GM20000 (cell line): ENCODE results near the gene PADI4.

Experiments used
- DNase-seq: peaks from one replicate; pipeline ENCODE4 v3.0.0; 2012; ENCODE audit warnings: low spot score
- TF ChIP-seq, protein P1 (sequence below): IDR thresholded peaks from 2 replicates; pipeline ENCODE4 v1.5.1; 2012; ENCODE audit warnings: mild to moderate bottlenecking, control low read depth; ENCODE audit errors: extremely low read depth, missing control alignments

PADI4 gene

DNA sequence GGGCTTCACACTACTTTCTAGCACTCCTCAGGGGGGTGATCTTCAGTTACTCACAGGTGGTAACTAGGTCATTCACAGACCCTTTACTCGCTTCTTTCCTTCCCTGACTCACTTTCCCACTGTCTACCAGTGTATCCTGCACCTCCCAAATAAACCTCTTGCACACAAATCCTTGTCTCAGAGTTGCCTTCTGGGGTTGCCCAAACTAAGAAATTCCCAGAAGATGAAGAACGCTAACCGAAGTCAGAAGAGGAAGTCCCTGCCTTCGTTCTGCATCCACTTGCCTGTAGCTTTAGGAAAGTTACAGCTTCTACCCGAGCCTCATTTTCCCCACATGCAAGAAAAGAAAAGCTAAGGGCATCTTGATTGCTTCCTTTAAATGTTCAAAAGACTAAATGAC is 11.9 kb upstream of the PADI4 start:
- no peak for DNase-seq
- TF ChIP-seq, protein P1, sequence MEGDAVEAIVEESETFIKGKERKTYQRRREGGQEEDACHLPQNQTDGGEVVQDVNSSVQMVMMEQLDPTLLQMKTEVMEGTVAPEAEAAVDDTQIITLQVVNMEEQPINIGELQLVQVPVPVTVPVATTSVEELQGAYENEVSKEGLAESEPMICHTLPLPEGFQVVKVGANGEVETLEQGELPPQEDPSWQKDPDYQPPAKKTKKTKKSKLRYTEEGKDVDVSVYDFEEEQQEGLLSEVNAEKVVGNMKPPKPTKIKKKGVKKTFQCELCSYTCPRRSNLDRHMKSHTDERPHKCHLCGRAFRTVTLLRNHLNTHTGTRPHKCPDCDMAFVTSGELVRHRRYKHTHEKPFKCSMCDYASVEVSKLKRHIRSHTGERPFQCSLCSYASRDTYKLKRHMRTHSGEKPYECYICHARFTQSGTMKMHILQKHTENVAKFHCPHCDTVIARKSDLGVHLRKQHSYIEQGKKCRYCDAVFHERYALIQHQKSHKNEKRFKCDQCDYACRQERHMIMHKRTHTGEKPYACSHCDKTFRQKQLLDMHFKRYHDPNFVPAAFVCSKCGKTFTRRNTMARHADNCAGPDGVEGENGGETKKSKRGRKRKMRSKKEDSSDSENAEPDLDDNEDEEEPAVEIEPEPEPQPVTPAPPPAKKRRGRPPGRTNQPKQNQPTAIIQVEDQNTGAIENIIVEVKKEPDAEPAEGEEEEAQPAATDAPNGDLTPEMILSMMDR = no peak

DNA sequence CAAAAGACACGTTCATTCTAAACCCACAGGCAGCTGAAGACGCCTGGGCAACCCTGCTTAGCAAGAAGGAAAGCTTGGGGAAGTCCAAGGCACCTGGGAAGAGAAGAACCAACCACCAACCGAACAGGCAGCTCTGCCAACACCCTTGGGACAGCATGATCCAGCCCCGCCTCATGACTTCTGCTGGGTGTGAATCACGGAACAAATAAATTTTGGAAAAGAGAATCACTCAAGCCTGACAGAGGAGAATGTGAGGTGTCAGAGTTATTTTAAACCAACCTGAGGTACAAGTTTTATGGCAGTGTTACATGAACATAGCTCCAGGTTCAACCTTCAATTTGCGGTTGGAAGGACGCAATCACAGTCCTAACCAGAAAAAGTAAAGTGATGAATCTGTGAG is 10.0 kb upstream of the PADI4 start:
- no peak for DNase-seq
- TF ChIP-seq, protein P1 = no peak

- DNase-seq = no peak
- TF ChIP-seq, protein P1 = no peak
These were observed 6.2 kb upstream of the PADI4 start for GRCh38 chr1:17301767-17302166.

- DNase-seq = no peak
- TF ChIP-seq, protein P1 = no peak
These were observed 3.7 kb upstream of the PADI4 start for GRCh38 chr1:17304151-17304825.

GRCh38 chr1:17304826-17305175 is 3.2 kb upstream of the PADI4 start:
- TF ChIP-seq, protein P1 = no peak
- no peak for DNase-seq

DNA sequence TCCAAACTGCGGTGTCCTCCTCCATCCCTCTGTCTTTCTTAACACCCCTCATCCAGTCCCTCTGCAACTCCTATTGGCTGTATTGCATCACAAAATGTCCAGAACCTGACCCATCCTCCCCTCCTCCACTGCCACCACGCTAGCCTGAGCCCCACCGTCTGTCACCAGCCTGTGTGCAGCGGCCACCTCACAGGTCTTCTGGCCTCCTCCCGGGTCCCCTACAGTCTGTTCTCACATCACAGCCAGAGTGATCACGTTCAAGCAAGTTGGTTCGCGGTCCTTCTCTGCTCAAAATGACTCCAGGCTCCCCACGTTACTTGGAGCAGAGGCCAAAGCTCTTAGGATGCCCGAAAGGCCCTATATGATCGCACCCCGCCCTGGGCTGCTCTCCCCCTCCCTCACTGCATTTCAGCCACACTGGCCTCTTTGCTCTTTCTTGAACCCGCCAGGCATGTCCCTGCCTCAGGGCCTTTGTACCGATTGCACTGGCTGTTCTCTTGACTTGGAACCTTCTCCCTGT is 2.4 kb upstream of the PADI4 start:
- DNase-seq = no peak
- TF ChIP-seq, protein P1 = no peak

DNA sequence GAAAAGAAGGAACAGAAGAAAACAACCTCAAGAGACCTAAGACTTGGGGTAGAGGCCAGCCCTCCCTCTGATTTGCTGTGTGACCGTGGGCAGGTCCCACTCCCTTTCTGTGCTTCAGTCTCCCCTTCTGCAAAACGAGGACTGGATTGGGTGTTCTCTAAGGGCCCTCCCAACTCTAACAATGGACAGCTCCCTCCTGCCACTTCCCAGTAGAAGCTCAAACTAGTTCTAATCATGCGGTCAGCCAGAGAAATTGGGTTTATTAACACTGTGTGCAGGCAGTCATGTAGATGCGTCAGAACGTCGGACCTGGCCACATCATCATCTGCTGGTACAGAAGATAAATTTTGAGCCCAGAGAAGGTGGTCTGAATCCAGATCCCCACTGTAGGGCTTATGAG is 1.6 kb upstream of the PADI4 start:
- TF ChIP-seq, protein P1 = no peak
- no peak for DNase-seq
